Measurements from ENCODE around the gene NBAS.

- TF ChIP-seq POLR2A (IDR thresholded peaks at IDR 0.05; ENCODE audit: low read depth, low read length) (no peak), MYC (IDR thresholded peaks at IDR 0.05; ENCODE audit: low read depth, low read length) (no peak), CTCF (IDR thresholded peaks at IDR 0.05; ENCODE audit: extremely low read depth in 1 of 2, insufficient read depth in 1 of 2, low read depth in 1 of 2, low read length in 2 of 2) (no peak), MAX (IDR thresholded peaks at IDR 0.05; ENCODE audit: insufficient read depth, insufficient read length) (no peak)
Observed at GRCh38 chr2:15352363-15352762, 208.8 kb downstream of the NBAS start.

Data from endothelial cell of umbilical vein (primary cell).